GM21381 (cell line): ENCODE results near the gene SULT1A2.
A peak's percentile ranks its signal among the peaks of the same experiment; 100 is the strongest.
"Not testable (repeated sequence)": the region's sequence is repeated elsewhere in the genome, so short reads cannot be mapped to it uniquely, and the experiment has no call there.

Source experiments
- ATAC-seq: cut with Tn5 transposase; IDR thresholded peaks from one replicate; pipeline ENCODE4 v1.9.1; 2021; ENCODE audit warnings: mild to moderate bottlenecking, moderate library complexity; ENCODE audit not compliant: unreplicated experiment

The SULT1A2 gene

GRCh38 chr16:28562199-28562598 is 34.7 kb downstream of the SULT1A2 start:
- ATAC-seq: no peak

GRCh38 chr16:28561557-28562187 is 35.2 kb downstream of the SULT1A2 start:
- no peak for ATAC-seq

GRCh38 chr16:28558456-28558855 is 38.4 kb downstream of the SULT1A2 start:
- ATAC-seq: no peak

- ATAC-seq: no peak
Observed at GRCh38 chr16:28556914-28557320, 39.9 kb downstream of the SULT1A2 start.

- ATAC-seq: no peak
Observed at GRCh38 chr16:28555561-28555960, 41.3 kb downstream of the SULT1A2 start.

GRCh38 chr16:28554634-28555423 is 42.0 kb downstream of the SULT1A2 start:
- no peak for ATAC-seq

- peak; percentile 77 for ATAC-seq
Observed at GRCh38 chr16:28553776-28554633, 42.8 kb downstream of the SULT1A2 start, which contains the start of gene SGF29. TSS of gene SGF29 (plus strand) at chr16:28553920. CDS start at chr16:28581070, 27,150 bp downstream.

- ATAC-seq: no peak
Observed at GRCh38 chr16:28549301-28549899, 47.5 kb downstream of the SULT1A2 start.

- no peak for ATAC-seq
Observed at GRCh38 chr16:28548306-28548802, 48.5 kb downstream of the SULT1A2 start.

GRCh38 chr16:28546626-28547025 is 50.2 kb downstream of the SULT1A2 start:
- no peak for ATAC-seq

- not testable (repeated sequence) for ATAC-seq
Observed at GRCh38 chr16:28545964-28546363, 50.9 kb downstream of the SULT1A2 start.

- no peak for ATAC-seq
Observed at GRCh38 chr16:28544998-28545397, 51.9 kb downstream of the SULT1A2 start.

- ATAC-seq: no peak
Observed at GRCh38 chr16:28543072-28543471, 53.8 kb downstream of the SULT1A2 start.

GRCh38 chr16:28542646-28543045 is 54.2 kb downstream of the SULT1A2 start:
- no peak for ATAC-seq
